Activated naive CD4-positive, alpha-beta T cell treated with anti-CD3 and anti-CD28 coated beads, Interleukin-2, amount 50 U/mL, for 24 hours (primary cell): Measurements from ENCODE around the gene PIP5K1B.

Source experiments
- H3K27ac Mint-ChIP-seq: one replicate; pipeline ENCODE4 v1.8.0; 2021; ENCODE audit warnings: mild to moderate bottlenecking, mixed read lengths
- H3K27me3 Mint-ChIP-seq: one replicate; pipeline ENCODE4 v1.8.0; 2021; ENCODE audit warnings: mixed read lengths
- H3K36me3 Mint-ChIP-seq: one replicate; pipeline ENCODE4 v1.8.0; 2021; ENCODE audit warnings: mixed read lengths
- H3K4me1 Mint-ChIP-seq: one replicate; pipeline ENCODE4 v1.8.0; 2021; ENCODE audit warnings: mixed read lengths
- H3K4me3 Mint-ChIP-seq: one replicate; pipeline ENCODE4 v1.8.0; 2021; ENCODE audit warnings: mild to moderate bottlenecking, mixed read lengths
- H3K9me3 Mint-ChIP-seq: one replicate; pipeline ENCODE4 v1.8.0; 2021; ENCODE audit warnings: mixed read lengths

The PIP5K1B gene

DNA sequence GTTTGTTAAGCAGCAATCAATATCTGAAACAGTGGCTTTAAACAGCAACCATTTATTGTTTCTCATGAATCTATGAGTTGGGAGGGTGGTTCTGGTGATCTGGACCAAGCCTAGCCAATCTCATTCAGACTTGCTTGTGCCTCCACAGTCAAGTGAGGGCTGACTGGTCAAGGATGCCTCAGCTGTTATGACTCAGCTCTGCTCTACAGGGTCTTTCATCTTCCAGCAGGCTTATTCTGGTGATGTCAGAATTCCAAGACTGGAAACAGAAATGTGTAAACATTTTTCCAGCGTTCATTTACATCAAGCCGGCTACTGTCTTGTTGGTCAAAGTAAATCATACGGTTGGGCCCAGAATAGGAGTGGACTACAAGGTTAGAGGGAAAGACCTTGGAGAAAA is 2.5 kb upstream of the PIP5K1B start:
- Mint-ChIP-seq H3K27me3 (peaks cover 57% of the 10 kb centered on the region), H3K4me3 (no peak overlapping the region), H3K27ac (no peak overlapping the region), H3K9me3 (no peaks in the 10 kb centered on the region), H3K36me3 (no peaks in the 10 kb centered on the region), H3K4me1 (peaks cover 17% of the 10 kb centered on the region)

- Mint-ChIP-seq H3K36me3 (no peaks in the 10 kb centered on the region), H3K27me3 (peaks cover 55% of the 10 kb centered on the region), H3K27ac (no peak overlapping the region), H3K4me1 (peaks cover 17% of the 10 kb centered on the region), H3K4me3 (peak overlapping the region; percentile 77), H3K9me3 (no peaks in the 10 kb centered on the region)
These were observed 1.4 kb upstream of the PIP5K1B start for GRCh38 chr9:68703672-68704071.

DNA sequence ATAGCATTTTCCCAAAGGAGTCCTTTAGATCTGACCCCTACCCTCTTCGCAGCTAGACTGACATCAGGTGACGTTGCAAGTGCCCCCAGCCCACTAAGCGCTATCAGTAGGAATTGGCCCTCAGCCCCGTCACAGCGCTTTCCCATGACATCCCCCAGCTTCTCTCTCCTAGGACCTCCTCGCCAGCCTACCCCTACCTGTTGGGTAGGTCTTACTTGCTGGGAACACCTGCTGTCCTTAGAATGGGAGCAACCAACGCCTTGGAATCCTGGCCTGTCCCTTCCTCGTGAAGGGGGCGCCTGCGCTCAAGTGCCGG is 584 bp upstream of the PIP5K1B start:
- H3K4me3 Mint-ChIP-seq = peak overlapping the region; percentile 42
- H3K27me3 Mint-ChIP-seq = peaks cover 50% of the 10 kb centered on the region
- no peaks in the 10 kb centered on the region for H3K36me3 Mint-ChIP-seq
- no peaks in the 10 kb centered on the region for H3K9me3 Mint-ChIP-seq
- no peak overlapping the region for H3K27ac Mint-ChIP-seq
- H3K4me1 Mint-ChIP-seq = peaks cover 17% of the 10 kb centered on the region

DNA sequence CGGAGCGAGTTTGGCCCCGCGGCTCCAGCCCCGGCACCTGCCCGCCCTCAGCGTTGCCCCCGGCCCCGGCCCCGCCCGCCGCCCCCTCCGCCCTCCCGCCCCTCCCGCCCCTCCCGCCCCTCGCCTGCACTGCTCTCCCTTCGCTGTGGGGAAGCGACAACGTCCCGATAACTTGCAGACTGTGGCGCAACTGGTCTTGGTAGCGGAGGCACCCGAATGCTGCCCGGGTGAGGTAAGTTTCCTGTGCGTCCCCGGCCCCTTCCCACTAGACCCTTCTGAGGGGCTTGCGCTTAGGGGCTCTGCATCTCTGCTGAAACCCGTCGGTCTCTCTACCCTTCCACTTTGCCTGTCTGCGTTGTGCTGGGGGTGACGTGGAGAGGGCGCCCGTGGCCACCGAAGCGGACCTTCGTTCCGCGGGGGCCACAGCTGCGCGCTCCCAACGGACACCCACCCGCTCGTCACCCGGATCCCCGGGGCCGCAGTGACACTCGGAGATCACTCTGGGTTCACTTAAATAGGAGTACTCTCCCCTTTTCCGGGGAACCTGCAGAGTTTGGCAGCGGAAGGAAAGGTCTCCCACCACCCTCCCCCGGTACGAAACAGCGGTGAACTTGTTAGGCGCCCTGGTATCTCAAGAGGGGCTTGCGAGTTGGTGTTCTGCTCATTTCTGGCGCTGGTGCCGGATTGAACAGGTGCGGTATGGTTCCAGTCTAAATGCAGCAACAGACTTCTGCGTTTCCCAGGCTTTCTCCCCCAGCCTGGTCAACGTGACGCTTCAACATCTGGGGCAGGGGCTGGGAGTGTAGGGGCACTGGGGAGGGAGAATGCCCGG is 707 bp downstream of the PIP5K1B start:
- H3K27ac Mint-ChIP-seq = peak overlapping the region; percentile 33
- H3K9me3 Mint-ChIP-seq = no peaks in the 10 kb centered on the region
- peaks cover 17% of the 10 kb centered on the region for H3K4me1 Mint-ChIP-seq
- H3K27me3 Mint-ChIP-seq = peaks cover 47% of the 10 kb centered on the region
- peak overlapping the region; percentile 87 for H3K4me3 Mint-ChIP-seq
- no peaks in the 10 kb centered on the region for H3K36me3 Mint-ChIP-seq

DNA sequence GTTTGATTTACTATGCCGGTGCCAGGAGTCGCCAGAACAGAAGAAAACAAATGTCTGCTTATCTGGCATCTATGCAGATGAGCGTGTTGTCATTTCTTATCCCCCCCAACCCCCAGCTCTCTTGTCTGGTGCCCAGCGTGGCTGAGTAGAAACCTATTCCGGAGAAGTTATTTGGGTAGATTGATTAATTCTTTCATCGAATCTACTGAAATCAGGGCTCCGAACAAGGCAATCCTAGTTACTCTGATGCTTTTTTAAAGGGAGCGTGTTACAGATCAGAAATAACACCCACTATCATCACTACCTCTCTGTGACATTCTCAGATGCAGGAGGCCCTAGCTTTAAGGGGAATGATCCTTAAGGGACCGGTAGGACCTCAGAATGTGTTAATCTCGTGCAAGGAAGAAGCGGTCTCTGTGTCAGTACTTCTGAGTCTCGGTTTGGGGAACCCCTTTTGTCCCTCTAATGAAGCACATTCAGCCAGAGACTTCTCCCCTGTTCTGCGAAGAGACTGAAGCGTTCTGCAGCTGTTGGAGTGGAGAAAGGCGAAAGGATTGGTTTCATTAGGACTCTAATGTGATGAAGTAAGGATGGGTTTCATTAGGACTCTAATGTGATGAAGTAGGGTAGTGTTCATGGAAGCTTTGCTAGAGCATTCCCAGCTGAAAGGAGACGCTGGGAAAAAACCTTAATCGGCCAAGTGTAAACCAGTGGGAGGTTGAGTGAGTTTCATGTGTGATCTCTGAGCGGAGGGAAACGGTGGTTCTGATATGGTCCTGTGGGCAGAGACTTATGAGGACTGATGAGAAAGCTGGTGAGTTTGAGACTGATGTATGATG is 1.5 kb downstream of the PIP5K1B start:
- no peaks in the 10 kb centered on the region for H3K36me3 Mint-ChIP-seq
- H3K27me3 Mint-ChIP-seq = peaks cover 49% of the 10 kb centered on the region
- H3K4me1 Mint-ChIP-seq = peaks cover 17% of the 10 kb centered on the region
- no peak overlapping the region for H3K27ac Mint-ChIP-seq
- H3K4me3 Mint-ChIP-seq = peak overlapping the region; percentile 87
- no peaks in the 10 kb centered on the region for H3K9me3 Mint-ChIP-seq

DNA sequence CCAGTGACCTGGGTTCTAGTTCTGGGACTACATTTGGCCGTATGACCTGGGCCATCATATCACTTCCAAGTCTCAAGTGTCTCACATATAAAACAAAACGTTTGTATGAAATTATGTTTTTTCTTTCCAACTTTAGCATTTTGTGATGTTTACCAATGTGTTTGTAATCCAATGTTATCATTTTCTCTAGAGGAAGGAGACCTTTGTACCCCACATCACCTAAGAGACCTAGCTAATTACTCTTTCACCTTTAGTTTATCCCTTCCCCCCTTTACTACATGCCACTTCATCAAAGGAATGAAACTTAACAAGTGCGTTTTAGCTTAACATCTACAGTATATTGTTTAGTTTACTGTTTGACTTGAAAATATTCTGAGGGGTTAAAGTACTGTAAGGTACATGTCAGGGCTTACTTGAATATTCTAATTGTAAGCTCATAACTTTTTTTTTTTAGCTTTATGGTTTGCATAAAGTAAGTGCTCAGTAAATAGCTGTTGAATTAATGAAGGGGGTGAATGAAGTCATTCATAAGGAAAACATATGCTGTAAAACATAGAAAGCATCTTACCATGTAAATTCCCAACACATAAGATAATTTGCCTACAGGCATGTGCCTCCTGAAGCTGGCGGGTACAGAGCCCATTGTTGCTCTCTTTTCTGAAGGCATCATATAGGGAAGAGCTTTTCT is 2.9 kb downstream of the PIP5K1B start:
- Mint-ChIP-seq H3K4me1 (peaks cover 17% of the 10 kb centered on the region), H3K27ac (no peak overlapping the region), H3K36me3 (no peaks in the 10 kb centered on the region), H3K9me3 (no peaks in the 10 kb centered on the region), H3K4me3 (no peak overlapping the region), H3K27me3 (peaks cover 54% of the 10 kb centered on the region)

DNA sequence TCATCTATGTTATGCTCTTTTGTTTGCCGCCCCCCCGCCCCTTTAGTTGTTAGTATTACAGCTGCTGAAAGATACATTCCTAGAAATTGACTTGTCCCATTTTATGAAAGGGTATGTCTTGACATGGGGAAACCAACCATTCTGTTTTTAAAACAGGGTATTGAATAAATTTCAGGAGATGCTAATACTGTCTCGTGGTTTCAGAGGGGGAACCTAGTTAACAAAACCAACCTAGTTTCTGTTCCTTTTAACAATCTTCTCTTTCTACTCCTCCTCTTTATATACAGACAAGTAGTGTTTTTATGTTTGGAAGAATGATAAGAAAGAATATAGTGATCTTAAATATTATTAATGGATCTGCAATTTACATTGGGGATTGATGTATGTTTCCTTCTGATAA is 3.5 kb downstream of the PIP5K1B start:
- no peak overlapping the region for H3K27ac Mint-ChIP-seq
- H3K36me3 Mint-ChIP-seq = no peaks in the 10 kb centered on the region
- H3K27me3 Mint-ChIP-seq = peaks cover 51% of the 10 kb centered on the region
- H3K4me3 Mint-ChIP-seq = no peak overlapping the region
- H3K4me1 Mint-ChIP-seq = peaks cover 17% of the 10 kb centered on the region
- H3K9me3 Mint-ChIP-seq = no peaks in the 10 kb centered on the region

DNA sequence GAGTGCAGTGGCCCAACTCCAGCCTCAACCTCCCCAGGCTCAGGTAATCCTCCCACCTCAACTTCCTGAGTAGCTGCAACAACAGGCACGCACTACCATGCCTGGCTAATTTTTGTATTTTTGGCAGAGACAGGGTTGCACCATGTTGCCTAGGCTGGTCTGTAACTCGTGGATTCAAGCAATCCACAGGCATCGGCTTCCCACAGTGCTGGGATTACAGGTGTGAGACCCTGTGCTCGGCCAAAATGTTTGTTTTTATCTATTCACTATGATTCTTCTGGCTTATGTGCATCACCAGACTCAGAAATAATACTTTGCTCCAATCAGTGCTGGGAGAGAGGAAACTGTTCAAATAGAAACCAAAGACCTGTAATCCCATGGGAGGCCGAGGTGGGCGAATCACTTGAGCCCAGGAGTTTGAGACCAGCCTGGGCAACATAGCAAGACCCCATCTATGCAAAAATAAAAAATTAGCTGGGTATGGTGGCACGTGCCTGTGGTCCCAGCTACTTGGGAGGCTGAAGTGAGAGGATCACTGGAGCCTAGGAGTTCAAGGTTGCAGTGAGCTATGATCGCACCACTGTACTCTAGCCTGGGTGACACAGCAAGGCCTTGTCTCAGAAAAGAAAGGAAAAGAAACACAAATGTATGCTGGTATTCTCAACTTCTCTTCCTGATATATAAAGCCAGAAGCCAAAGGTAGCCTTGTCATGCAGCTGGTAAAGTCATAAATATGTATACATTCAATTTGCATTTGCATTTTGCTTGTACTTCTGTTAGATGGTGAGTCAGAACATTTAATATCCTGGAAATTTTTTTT is 4.5 kb downstream of the PIP5K1B start:
- Mint-ChIP-seq H3K4me1 (peaks cover 15% of the 10 kb centered on the region), H3K4me3 (no peak overlapping the region), H3K9me3 (no peaks in the 10 kb centered on the region), H3K27me3 (peaks cover 48% of the 10 kb centered on the region), H3K27ac (no peak overlapping the region), H3K36me3 (no peaks in the 10 kb centered on the region)

- no peaks in the 10 kb centered on the region for H3K9me3 Mint-ChIP-seq
- H3K27me3 Mint-ChIP-seq = peaks cover 50% of the 10 kb centered on the region
- no peak overlapping the region for H3K27ac Mint-ChIP-seq
- no peaks in the 10 kb centered on the region for H3K36me3 Mint-ChIP-seq
- H3K4me1 Mint-ChIP-seq = peaks cover 13% of the 10 kb centered on the region
- no peak overlapping the region for H3K4me3 Mint-ChIP-seq
These were observed 5.1 kb downstream of the PIP5K1B start for GRCh38 chr9:68710111-68710471.

DNA sequence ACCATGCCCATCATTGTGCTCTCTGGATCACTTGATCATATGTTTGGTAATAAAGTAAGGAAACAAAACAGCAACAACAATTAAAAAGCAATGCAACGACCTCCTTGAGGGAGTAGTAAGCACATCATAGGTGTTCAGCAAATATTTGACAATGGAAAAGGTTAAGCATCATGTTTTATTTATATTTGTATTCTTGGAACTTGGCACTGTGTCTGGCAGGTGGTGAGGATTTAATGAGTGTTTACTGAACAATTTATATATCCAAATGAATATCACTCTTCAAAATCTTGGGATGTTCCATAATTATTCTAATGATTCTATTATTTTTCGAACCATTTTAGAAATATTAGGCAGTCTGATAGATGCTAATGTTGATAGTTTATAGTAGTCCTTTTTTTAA is 6.2 kb downstream of the PIP5K1B start:
- Mint-ChIP-seq H3K27ac (no peak overlapping the region), H3K27me3 (peaks cover 47% of the 10 kb centered on the region), H3K9me3 (no peaks in the 10 kb centered on the region), H3K4me3 (no peak overlapping the region), H3K36me3 (no peaks in the 10 kb centered on the region), H3K4me1 (peaks cover 6% of the 10 kb centered on the region)

- peaks cover 41% of the 10 kb centered on the region for H3K27me3 Mint-ChIP-seq
- no peaks in the 10 kb centered on the region for H3K36me3 Mint-ChIP-seq
- H3K27ac Mint-ChIP-seq = no peak overlapping the region
- peaks cover 2% of the 10 kb centered on the region for H3K4me1 Mint-ChIP-seq
- H3K4me3 Mint-ChIP-seq = no peak overlapping the region
- no peaks in the 10 kb centered on the region for H3K9me3 Mint-ChIP-seq
These were observed 6.9 kb downstream of the PIP5K1B start for GRCh38 chr9:68711932-68712331.

DNA sequence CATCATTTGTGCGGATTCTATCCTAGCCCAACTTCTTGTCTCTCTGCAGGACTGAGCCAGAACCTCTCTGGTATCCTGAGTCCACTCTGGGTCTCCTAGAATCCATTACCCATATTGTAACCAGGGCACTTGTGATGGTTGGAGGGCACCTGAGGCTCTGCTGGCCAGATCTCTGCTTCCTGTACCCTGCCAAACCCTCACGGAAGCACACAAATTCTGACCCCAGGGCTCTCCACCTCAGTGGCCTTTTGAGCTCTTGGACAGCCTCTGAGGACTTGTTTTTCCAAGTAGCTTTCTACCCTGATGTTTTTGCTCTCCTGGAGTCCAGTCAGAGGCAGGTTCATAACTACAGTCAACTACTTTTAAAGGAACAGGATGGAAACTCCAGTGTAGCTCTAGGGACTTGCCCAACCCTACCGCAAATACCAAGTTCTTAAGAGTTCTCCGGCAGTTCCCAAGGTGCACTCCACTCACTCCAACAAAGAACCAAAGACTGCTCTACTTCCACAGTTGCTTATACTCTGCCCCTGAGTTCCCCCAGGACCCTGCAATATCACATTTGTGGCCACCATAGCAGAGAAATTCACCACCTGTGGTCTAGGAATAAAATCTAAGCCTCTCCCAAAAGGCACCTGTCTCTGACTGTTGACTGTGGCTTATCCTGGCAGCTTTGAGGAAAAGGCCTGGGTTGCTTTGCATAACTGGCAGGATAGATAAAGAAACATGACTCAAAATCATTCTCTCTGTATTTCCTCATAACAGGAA is 9.6 kb downstream of the PIP5K1B start:
- Mint-ChIP-seq H3K36me3 (no peaks in the 10 kb centered on the region), H3K27me3 (peaks cover 31% of the 10 kb centered on the region), H3K4me1 (no peaks in the 10 kb centered on the region), H3K9me3 (no peaks in the 10 kb centered on the region), H3K4me3 (no peak overlapping the region), H3K27ac (no peak overlapping the region)

- H3K4me1 Mint-ChIP-seq = no peaks in the 10 kb centered on the region
- peaks cover 31% of the 10 kb centered on the region for H3K27me3 Mint-ChIP-seq
- H3K9me3 Mint-ChIP-seq = no peaks in the 10 kb centered on the region
- H3K27ac Mint-ChIP-seq = no peak overlapping the region
- H3K36me3 Mint-ChIP-seq = no peaks in the 10 kb centered on the region
- no peak overlapping the region for H3K4me3 Mint-ChIP-seq
These were observed 10.1 kb downstream of the PIP5K1B start for GRCh38 chr9:68715181-68715456.

DNA sequence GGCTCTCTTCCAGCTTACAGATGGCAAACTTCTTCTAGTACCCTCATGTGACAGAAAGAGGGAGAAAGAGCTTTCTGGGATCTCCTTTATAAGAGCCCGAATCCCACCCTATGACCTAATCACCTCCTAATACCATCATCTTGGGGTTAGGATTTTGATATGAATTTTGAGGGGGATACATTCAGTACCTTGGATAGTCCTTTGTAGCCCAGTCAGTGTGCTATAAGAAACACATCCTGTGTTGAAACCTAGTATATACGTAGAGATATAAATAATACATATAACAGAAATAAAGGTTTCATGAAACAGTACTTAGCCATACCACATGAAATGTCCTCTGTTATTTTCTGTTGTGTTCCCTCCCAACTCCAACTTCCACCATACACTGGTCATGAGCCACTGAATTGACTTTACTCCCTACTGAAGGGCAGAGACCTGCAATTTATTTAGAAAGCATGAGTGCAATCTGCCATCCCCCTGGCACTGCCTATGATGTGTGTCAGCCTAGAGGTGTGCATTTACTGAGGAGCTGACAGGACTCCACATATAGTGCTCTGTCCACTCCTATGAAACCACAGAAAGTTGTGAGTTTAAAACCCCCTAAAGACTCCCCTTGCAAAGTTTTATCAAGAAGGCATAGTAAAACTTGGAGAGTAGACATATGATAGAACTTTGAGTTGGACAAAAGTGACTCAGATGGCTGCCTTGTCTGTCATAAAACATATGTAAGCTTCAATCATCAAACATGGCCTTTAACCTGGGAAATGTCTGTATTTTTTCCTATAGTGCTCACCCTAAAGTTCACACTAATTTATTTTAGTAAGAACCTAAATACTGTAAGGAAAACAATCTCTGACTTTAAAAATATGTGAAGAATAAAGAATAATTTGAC is 12.8 kb downstream of the PIP5K1B start:
- Mint-ChIP-seq H3K27ac (no peak overlapping the region), H3K9me3 (no peaks in the 10 kb centered on the region), H3K27me3 (peaks cover 14% of the 10 kb centered on the region), H3K4me1 (no peaks in the 10 kb centered on the region), H3K4me3 (no peak overlapping the region), H3K36me3 (no peaks in the 10 kb centered on the region)
